T-helper 1 cell (primary cell): Measurements from ENCODE around the gene VRK3.

ENCODE experiments used
- DNase-seq, 5 donors: peaks; one replicate each; pipeline ENCODE4 v3.0.0-alpha.2; 2012 to 2020

The VRK3 gene

DNA sequence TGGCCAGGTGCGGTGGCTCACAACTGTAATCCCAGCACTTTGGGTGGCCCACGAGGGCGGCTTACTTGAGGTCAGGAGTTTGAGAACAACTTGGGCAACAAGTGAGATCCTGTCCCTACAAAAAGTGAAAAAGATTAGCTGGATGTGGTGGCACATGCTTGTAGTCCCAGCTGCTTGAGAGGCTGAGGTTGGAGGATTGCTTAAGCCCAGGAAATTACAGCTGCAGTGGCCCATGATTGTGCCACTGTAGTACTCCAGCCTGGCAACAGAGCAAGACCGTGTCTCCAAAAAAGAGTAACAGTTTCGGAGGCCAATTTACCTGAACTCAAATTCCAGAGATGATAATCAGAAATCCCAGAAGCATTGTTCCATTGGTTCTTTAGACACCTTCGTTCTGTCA is 5.1 kb upstream of the VRK3 start:
- DNase-seq = no peak

DNA sequence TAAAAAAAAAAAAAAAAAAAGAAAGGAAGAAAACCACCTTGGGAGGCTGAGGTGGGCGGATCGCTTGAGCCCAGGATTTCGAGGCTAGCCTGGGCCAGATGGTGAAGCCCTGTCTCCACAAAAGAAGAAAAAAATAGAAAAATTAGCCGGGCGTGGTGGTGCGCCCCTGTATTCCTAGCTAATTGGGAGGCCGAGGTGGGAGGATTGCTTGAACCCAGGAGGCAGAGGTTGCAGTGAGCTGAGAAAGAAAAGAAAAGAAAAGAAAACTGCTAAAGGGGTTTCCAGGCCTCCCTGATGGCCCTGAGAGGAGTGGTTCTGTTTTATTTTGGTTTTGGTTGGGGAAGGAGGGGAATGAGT is 1.4 kb upstream of the VRK3 start:
- no peak for DNase-seq

DNA sequence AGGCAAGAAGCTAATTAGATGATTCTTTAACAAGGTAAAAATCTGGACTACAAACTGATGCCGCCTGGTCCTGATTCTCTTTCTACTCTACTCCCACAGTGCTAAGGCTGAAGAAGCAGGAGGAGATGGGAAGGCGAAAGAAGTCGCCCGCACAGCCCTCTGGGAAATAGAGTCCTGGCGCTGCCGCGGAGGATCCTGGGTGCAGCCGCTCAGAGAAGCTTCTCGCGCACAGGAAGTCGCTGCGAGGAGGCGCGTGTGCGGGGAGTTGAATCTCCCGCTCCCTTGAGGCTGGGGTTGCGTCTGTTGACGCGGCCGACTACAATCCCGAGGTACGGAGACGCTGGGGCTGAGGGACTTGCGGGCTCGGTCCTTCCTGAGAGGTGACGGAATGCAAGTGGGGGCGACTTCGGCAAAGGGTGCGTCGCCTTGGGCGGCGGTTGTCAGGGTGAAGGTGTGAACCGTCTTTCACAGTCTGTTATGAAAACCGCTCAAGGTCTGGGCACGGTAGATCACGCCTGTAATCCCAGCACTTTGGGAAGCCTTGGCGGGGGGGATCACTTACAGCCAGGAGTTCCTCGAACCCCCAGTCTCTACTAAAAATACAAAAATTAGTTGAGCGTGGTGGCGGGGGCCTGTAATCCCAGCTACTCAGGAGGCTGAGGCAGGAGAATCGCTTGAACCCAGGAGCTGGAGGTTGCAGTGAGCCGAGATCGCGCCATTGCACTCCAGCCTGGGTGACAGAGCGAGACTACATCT is 800 bp upstream of the VRK3 start, which contains the start of gene ZNF473:
Gene ZNF473, plus strand, starts transcription at position 212 of the 756 bp plus-strand sequence. CDS start 5,078 bp downstream, outside the sequence.
- DNase-seq = peak; percentile 89 to 96 (median 91)

DNA sequence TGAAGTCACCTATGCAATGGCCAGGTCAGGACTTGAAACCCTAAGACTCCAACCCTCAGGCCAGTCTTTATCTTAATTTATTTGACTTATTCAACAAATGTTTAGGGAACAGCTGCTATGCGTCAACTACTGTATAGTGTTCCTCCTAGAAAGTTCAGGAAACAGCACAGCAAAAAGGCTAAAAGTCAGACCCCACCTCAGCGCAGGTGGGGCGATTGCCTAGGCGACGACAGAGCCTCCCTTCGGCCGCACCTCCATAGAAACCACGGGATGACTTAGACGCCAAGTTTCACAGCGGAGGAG is 502 bp downstream of the VRK3 start:
- DNase-seq = no peak

DNA sequence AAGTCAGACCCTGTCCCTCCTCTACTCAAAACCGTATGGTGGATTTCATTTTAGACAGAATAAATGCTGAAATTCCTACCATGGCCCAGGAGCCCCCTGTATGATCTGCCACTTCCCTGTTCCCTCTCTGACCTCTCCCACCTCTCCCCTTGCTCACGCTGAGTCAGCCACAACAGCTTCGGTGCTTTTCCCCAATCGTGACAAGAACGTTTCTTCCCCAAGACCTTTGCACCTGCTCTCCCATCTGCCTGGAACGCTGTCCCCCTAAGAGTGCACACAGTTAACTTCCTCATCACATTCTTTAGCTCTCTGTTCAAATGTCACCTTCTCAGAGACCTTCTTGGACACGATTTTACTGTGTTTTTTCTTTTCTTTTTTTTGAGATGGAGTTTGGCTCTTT is 2.3 kb downstream of the VRK3 start:
- DNase-seq = no peak

DNA sequence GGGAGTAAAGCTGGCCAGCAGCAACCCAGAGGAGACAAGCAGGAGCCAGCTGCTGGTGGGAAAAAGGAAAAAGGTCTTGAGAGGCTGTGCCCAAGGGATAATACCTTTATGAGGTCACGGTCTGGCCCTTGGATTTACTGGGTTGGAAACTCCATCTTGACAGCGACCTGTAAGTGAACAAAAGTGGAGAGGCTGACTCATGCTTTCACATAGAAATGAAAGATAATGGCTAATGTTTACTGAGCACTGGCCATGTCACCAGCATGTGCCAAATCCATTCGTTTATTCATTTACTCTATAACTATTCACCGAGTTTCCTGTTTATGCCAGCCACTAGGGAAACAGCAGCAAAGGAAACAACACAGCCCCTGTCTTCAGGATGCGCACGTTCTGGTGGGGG is 4.7 kb downstream of the VRK3 start:
- no peak for DNase-seq

DNA sequence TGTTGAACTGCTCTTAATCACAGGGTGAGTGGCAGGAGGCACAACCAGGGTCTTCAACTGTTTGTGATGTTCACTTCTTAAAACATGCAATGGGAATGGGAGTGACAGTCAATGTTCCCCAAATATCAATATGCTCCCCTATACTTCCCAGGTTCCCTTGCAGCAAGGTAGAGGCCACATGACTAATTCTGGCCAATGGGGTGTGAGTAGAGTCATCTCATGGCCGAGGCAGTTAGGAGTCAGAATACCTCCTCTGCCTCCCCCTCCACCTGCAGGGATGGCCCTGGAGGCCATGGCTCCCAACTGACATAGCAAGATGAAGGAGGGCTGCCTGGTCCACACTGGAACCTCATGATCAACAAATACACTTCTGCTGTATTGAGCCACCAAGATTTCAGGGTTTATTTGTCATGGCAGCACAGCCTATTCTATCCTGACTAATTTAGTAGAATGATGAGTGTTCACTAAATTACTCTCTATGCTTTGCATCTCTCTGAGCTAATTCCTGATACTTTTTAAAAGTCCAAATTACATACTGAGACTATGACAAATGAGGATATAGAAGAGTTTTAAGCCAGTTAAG is 8.9 kb downstream of the VRK3 start:
- DNase-seq = no peak

DNA sequence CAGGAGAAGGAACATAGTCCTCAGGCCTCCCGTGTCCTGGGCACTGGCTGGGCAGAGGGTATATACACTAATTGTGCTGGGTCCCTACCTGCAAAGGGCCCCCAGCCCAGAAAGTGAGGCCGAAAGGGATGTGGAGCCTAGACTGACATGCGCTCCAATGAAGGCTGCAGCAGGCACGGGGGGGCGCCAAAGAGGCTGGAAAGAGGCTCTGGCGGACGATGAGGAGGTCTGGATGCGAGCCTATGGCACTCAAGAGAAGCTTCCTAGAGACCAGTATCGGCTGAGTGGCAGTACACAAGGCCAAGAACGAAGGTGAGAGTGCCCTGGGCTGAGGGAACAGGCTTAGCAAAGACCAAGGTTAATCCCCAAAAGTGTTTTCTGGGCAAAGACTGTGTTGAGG is 16.6 kb downstream of the VRK3 start:
- DNase-seq = no peak

DNA sequence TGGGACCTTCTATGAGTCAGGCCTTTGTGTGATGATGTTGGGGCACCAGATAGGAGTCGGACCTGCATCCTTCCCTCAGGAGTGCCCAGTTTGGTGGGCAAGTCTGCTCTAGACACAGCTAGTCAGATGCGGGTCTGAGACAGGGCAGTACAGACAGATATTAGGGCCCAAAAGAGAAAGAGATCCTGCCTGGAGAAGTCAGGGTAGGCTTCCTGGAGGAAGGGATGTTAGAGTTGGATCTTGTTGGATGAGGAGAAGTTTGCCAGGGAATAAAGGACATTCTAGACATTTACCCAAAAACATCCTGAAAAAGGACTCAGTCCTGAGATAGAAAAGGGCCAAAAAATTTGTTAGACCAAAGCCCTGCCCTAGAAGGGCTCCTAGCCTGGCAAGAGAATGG is 17.2 kb downstream of the VRK3 start:
- no peak for DNase-seq

DNA sequence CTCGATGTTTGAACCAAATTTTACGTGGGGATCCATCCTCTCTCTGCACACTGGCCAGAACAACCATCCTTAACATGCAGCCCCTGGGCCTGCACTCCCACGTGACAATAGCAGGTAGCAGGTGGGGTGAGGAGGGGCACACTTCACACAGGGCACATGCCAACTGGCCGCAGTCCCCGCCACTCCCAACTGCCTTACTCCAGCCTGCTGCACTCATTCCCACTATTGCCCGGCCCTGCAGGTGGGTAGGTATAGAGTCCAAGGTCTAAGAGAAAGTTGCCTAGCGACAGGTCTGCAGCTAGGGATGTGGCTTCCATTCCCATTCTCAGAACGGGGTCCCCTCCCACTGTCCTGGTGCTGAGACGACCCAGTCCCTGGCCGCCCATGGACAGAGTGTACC is 18.0 kb downstream of the VRK3 start:
- DNase-seq = no peak

DNA sequence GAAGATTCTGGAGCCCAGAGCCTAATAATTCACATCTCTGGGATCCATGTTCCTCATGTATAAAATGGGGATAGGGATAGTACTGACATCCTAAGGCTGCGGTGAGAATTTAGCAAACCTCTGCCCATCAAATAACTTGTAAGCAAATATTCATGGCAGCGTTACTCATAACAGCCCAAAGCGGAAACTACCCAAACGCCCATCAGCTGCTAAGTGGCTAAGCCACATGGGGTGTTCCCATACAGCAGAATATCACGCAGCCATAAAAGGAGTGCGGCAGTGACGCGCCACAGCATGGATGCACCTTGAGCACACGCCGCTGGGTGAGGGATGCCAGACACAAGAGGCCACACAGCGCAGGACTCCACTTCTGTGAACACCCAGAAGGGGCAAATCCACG is 19.7 kb downstream of the VRK3 start:
- DNase-seq = no peak

DNA sequence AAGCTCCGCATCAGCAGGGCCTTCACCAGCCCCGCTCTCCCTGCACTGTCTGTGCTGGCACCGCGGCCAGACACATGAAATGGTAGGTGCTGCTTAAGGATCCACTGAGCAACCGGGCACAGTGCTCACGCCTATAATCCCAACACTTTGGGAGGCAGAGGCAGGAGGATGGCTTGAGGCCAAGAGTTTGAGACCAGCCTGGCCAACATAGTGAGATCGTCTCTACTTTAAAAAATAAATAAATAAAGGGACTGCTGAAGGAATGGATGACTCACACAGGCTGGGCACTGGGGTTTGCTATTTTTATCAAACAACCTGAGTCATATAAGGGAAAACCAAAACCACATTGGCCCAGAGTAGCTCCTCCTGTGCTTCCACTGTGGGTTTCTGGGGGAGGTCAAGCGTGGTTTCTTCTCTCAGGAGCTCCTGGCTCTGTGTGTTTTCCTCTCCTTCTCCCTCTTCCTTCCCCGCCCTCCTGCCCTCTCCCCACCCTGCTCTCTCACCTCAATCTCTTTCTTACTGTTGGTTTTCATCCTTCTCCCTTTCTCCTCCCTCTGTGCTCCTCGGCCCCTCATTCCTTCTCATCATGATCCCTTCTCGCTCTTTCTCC is 21.3 kb downstream of the VRK3 start:
- DNase-seq = peak in 1 of 5 donors; percentile 40

DNA sequence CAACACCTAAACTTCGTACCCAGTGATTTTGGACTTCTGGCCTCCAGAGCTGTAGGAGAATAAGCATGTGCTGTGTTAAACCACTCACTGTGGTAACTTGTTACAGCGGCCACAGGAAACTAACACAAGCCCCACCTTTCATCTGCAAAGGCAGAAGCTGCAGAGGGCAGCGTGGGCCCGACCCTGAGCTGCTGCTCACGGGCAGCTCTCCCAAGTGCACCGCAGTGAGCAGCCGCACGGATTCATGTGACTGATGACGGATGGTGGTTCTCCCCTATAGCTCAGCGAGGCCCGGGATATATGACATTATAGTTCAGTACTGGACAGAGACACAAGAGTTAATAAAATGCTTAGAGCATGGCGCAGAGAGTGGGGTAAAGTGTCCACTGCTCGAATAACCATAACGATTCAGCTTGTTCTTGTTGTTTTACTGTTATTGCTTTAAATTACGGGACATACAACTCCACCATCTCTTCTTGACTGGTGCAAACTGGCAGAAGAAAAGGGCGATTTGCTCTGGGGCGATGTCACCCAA is 21.9 kb downstream of the VRK3 start:
- no peak for DNase-seq

DNA sequence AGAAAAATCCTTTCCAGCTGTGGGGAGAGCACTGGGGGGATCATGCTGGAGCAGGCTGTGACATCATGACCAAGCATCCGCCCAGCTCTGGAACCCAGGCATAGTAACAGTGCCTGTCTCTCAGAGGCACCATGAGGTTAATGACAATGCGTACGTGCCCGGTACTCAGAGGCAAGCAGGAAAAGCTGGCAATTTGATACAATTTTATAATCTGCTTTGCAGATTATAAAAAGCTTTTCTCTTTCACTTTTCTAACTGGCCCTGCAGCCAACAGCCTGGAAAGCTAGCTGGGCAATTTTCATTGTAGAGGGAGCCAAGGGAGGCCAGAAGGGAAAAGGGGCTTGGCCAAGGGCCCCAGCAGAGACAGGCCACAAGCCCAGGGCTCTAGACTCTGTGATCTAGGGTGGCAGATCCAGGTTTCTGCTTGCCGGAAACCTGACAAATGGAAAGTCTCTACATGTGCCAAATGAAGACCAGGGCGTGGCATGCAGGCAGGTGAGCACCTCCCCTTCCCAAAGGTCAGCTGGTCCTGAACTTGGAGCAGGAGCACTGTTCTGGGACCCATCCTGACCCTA is 22.7 kb downstream of the VRK3 start:
- DNase-seq = no peak

DNA sequence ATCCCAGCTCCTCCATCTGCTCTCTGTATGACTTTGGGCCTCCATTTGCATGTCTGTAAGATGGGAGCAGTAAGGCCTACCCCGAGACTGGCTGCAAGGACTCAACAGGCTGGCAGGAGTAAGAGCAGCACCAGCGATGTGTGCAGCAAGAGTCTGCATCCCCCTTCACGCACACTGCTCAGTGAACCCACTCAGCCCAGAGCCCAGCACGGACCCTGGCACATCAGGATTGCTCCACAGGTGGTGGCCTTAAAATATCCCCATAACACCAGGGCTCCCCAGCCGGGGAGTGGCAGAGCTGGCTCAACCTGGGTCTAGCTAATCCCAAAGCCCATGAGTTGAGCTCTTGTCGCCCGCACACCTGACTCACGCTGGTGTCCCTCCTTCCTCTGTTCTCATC is 23.4 kb downstream of the VRK3 start:
- no peak for DNase-seq

DNA sequence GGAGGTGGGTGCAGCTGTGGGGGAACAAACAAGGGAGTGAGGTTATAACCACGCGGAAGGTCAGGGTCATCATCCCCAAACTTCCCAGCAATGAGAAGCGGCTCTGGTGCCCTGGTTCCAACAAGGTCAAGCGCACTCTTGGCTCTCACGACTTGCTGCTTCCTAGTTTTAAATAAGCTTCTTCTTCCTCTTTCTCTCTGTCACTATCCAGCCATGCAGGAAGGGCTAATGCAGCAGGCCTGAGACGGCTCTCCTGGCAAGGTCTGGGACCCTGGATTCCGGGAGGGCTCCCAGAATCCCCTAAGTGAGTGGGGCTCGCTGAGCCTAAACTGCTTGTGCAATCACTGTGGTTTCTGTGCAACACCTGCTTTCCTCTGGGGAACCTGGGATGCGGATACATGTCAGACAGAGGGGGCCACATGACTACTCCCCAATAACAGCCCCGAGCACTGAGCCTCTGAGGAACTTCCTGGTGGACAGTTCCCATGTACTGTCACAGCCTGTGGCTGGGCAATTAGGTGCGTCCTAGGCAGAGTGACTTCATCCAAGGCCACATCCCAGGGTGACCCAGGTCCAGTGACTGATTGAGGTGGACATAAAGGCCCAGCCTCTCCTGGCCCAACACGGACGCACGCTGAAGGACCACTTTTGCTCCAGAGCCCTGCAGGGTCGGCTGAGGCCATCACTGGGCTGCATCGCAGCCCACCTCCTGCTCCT is 24.2 kb downstream of the VRK3 start:
- no peak for DNase-seq

DNA sequence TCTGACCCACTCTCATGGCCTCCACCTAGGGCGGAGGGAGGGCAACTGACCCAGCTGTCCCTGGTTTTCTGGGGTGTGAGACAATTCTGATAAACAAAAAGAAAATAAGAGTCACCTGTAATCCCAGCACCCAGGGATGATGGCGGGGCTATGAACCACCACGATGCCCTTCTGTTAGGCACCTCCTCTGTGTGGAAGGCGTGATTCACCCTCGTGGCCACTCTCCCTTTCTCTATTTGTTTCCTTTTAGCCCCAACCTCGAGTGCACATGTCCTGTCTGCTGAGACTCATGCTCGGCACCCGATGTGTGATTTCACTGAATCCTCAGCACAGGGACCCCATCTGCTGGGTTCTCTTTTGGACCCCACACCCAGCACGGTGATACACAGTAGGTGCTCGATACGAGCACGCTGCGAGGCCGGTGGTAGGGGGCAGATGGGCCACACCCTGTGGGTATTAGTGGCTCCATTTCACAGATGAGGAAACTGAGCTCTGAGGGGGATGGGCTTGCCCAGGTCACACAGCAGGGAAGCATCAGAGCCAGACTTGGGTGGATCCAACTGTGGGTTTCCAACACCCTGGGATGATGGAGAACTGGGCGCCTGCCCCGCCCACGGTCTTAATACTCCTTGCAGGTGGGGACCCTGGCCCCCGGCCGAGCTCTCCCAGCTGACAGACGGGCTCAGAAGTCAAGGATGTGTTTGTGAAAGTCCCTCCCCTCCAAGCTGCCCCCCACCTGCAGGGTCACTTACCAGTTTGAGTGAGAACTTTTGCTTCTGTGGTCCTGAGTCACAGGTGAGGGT is 24.9 kb downstream of the VRK3 start:
- DNase-seq = no peak

DNA sequence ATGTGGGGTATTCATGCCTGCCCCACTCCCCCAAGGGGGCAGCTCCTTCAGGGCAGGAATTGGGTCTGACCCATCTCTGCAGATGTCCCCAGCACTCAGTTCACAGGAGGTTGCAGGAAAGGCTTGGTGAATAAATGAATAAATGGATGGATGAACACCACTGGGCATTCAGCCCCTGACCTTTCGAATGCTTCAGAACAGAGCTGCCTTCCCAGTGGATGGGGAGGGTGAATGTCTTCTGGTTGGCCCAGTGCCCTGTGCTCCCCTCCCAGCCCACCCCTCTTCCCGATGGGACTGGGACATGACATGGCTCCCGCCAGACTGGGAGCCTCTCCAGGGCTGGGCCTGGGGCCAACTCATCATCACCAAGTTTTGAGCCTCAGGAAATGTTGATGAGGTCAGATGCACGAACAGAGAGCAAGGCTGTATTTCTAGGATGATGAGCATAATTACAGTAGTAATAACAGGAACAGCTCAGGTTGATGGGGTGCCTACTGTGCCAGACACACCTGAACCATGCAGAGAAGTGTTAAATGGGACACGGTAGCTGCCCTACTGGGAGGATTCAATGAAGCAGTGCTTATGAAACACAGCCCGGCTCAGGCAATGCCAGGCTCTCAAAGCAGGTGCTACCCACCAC is 25.7 kb downstream of the VRK3 start:
- no peak for DNase-seq

DNA sequence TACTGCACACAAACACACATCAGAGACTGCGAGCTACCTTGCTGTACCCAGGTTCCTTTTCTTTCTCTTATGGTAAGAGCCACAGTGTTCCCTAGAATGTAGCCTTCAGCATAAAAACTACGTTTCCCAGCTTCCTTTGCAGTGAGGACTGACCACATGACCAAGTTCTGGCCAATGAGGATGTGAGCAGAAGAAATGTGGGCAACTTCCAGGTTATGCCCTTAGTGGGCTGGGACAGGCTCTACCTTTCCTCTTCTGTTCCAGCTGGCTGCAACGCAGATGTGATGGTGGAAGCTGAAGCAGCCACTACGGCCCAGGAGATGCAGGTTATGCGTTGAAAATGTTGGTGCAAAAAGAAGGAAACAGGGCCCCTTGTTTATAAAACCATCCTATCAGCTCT is 27.5 kb downstream of the VRK3 start:
- no peak for DNase-seq

DNA sequence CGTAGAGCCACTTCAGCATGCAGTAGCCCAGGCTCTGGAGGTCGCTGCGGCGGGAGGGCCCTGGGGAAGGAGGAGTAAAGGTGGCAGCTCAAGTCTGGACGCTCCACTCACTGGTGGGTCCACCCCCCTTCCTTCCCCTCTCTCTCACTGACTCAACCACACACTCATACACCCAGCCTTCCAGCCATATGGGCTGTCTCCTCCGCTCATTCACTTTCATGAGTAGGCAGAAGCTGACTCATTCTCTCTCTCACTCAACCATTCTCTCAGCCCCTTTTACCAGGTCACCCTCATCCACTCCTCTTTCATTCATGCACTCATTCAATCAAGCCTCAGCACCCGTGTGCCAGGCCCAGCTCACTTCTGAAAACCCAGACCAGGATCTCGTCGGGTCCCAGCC is 36.7 kb downstream of the VRK3 start:
- no peak for DNase-seq

DNA sequence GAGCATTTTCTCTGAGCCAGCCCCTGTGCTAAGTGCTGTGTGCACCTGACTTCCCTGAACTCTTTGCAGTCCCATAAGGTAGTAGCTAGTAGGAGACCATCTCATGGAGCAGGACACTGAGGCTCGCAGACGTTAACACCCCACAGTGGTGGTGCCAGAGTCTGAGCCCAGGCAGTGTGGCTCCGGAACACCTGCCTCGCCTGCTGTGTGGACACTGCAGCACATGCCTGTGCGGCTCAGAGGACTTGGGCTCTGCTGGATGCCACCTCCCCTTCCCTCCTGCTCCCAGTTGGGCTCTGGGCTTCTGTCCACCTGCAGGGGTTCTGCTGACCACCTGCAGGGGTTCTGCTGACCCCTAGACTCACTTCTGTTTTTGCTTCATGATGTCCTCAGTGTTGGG is 37.2 kb downstream of the VRK3 start:
- DNase-seq = no peak

DNA sequence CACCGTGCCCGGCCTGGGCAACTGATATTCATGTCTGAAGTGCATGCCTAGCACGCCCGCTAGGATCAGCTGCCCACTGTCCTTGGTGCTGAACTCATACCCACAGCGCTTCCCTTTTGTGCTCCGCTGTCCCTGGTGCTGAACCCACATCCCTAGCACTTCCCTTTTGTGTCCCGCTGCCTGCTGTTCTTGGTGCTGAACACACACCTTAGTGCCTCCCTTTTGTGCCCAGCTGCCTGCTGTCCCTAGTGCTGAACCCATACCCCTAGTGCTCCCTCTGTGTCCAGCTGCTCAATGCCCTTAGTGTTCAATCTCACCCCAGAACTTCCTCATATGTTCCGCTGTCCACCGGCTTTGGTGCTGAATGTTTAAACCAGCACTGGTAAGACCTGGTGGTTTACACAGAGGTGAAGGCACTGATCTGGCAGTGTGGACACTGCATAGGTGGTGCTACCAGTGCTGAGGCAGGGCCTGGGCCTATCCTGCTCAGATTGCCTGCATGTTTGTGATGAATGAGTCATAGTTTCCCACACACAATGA is 37.9 kb downstream of the VRK3 start:
- DNase-seq = peak; percentile 60 to 80 (median 72)
